Neuron (in vitro differentiated cells): ENCODE data around the gene SLC6A1.

Experiments
- H2AFZ ChIP-seq: one replicate; pipeline ENCODE4 v1.6.1; 2013; ENCODE audit warnings: low read depth, mild to moderate bottlenecking, inconsistent platforms, low read length, moderate library complexity
- H3K27me3 ChIP-seq: one replicate; pipeline ENCODE4 v1.6.1; 2013; ENCODE audit warnings: low read length; ENCODE audit not compliant: insufficient read depth
- H3K36me3 ChIP-seq: one replicate; pipeline ENCODE4 v1.6.1; 2013; ENCODE audit warnings: low read length; ENCODE audit not compliant: insufficient read depth
- H3K4me1 ChIP-seq: one replicate; pipeline ENCODE4 v1.6.1; 2013; ENCODE audit warnings: low read length; ENCODE audit not compliant: insufficient read depth
- H3K4me3 ChIP-seq: 2 replicates; pipeline ENCODE4 v1.5.1; 2013; ENCODE audit warnings: mild to moderate bottlenecking, low read length, moderate library complexity
- H3K9me3 ChIP-seq: one replicate; pipeline ENCODE4 v1.6.1; 2013; ENCODE audit warnings: low read length

Gene SLC6A1

DNA sequence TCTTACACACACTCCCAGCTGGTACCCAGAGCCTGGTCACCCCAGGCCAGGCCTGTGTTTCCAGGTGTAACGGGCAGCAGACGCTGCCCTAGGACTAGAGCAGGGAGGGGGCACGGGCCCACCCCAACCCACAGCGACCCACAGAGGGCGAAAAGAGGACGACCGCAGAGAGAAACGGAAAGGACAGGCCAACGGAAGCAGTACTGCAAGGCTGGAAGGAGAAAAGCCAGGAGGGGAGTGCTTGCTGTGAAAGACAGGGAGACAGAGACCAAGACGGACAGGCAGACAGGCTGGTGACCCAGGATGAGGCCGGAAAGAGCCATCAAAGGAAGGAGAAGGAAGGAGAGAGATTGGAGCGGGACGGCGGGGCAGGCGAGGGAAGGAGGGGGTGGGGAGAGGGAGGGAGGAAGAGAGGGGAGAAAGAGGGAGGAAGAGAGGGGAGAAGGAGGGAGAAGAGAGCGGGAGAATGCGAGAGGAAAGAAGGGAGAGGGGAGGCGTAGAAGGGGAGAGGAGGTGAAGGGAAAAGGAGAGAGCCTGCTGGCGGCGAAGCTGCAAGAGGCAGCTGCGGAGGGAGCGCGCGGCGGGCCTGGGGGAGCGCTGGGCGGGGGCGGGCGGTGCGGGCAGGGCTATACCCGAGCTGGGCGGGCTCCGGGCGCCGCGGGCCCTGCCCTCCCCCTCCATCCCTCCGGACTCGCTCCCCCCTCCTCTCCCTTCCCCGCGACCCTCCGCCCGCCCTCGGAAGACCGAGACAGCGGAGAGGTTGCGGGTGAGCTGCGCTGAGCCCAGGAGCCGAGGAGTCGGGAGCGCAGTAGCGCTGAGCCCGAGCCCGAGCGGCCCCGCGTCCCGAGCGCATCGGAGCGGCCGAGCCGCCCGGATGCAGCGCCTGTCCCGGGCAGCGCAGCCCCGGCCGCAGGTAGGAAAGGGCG, at the start of gene SLC6A1:
TSS of gene SLC6A1 (plus strand) at position 732 of the 926 bp plus-strand sequence. CDS start 24,464 bp downstream, outside the sequence.
- H3K9me3 ChIP-seq, result no peaks in the 10 kb centered on the region
- H3K36me3 ChIP-seq, result no peaks in the 10 kb centered on the region
- no peaks in the 10 kb centered on the region for H3K4me1 ChIP-seq
- no peak within 1 kb of the TSS for H3K4me3 ChIP-seq
- peaks cover 64% of the 10 kb centered on the region for H3K27me3 ChIP-seq
- no peak within 1 kb of the TSS for H2AFZ ChIP-seq

DNA sequence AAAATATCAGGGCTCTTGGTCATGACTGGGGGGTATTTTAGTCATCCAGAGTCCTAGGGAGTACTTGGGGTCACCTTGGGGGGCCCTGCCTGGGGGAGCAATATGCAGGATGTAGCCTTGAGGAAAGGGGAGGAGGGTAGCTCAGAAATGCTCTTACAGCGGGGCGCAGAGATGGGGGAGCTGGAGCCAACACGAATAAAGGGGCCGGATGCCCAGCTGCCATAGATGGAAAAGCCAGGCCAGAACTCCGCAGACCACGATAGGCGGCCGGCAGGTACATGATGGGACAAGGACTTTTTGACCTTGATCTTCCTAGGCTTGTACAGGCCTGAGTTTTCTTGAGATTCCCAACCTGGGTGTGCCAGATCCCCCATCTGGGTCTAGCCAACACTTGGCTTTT, 47.7 kb upstream of the SLC6A1 start:
- Histone ChIP-seq H3K9me3 (no peaks in the 10 kb centered on the region), H3K4me1 (no peaks in the 10 kb centered on the region), H3K27me3 (no peaks in the 10 kb centered on the region), H3K36me3 (no peaks in the 10 kb centered on the region), H3K4me3 (no peak overlapping the region), H2AFZ (no peak overlapping the region)

DNA sequence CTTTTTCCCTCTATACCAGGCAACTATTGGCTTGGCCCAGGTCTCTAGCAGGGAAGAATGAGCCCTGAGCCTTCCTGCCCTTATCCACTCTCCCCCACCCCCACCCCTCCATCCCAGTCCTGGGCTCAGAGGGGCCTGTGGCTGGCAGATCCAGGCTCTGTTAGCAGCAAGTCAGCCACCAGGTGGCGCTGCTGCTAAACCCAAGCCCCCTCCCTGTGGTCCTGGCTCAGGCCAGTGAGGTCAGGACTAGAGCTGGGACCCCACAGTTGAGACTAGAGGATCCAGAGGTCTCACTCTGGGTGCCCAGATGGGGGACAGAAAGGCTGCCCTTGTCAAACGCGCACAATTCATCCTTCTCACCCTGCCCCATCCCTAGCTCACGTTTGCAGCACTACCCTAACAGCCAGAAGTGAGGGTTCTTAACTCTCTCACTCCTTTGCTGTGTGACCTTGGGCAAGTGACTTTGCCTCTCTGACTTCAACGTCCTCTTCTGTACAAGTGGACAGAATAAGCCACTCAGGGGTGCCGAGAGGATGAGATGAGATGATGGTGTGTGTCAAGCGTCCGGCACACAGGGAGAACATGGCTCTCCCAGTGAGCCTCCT, 46.8 kb upstream of the SLC6A1 start:
- no peaks in the 10 kb centered on the region for H3K36me3 ChIP-seq
- H3K4me1 ChIP-seq, result no peaks in the 10 kb centered on the region
- H2AFZ ChIP-seq, result no peak overlapping the region
- no peaks in the 10 kb centered on the region for H3K9me3 ChIP-seq
- H3K27me3 ChIP-seq, result no peaks in the 10 kb centered on the region
- H3K4me3 ChIP-seq, result no peak overlapping the region

DNA sequence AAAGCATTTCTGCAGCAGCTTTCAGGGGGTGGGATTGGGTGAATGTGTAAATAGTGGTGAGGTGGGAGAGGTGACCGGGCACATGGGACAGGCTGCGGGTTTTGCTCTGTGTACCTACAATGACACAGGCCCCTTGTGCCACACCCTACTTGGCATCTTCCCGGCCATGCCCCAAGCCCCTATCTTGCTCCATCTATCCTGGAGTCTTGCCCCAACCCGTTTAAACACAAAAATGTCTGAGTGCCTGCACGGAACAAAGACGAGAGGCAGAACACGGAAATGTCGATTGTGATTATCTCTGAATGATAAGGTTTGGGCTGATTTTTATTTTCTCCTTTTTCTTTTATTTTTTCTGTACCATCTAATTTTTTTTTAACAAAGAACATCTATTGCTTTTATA, 46.0 kb upstream of the SLC6A1 start:
- Histone ChIP-seq H2AFZ (no peak overlapping the region), H3K27me3 (no peaks in the 10 kb centered on the region), H3K4me3 (no peak overlapping the region), H3K9me3 (no peaks in the 10 kb centered on the region), H3K36me3 (no peaks in the 10 kb centered on the region), H3K4me1 (no peaks in the 10 kb centered on the region)

DNA sequence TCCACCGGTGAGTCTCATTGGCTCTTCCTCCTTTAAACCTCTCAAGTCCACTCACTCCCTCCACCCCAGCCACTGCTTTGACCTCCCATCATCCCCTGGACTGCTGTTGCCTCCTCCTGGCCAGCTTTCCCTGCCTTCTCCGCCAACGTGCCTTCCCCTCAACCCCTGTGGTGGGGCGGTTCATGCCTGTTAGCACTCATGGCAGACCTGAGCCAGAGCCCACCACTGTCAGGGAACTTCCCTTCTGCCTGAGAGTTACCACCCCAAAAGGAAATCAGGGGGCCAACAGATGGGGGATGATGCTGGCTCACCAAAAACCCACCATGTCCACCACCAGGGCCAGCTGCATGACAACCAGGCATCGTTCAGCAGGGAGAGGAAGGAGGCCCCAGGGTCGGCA, 44.2 kb upstream of the SLC6A1 start:
- Histone ChIP-seq H3K27me3 (no peaks in the 10 kb centered on the region), H2AFZ (no peak overlapping the region), H3K36me3 (no peaks in the 10 kb centered on the region), H3K4me3 (no peak overlapping the region), H3K4me1 (no peaks in the 10 kb centered on the region), H3K9me3 (no peaks in the 10 kb centered on the region)

DNA sequence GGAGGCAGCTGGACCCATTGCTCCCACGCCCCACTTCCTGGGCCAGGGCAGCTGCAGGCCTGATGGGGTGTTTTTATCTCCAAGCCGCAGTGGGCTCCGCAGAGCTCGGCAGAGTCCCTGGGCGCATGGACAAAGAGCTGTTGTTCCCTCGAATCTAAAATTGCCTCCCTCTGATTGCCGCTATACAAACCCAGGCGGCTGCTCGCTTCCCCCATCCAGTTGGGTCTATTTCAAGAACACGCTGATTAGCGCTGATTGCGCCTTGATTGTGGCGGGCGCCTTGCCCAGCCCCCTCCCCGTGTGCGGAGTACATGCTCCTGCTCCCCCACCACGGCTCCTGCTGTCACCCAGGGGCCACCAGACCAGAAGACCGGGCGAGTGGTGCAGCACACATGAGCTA, 43.4 kb upstream of the SLC6A1 start:
- peaks cover 3% of the 10 kb centered on the region for H3K27me3 ChIP-seq

DNA sequence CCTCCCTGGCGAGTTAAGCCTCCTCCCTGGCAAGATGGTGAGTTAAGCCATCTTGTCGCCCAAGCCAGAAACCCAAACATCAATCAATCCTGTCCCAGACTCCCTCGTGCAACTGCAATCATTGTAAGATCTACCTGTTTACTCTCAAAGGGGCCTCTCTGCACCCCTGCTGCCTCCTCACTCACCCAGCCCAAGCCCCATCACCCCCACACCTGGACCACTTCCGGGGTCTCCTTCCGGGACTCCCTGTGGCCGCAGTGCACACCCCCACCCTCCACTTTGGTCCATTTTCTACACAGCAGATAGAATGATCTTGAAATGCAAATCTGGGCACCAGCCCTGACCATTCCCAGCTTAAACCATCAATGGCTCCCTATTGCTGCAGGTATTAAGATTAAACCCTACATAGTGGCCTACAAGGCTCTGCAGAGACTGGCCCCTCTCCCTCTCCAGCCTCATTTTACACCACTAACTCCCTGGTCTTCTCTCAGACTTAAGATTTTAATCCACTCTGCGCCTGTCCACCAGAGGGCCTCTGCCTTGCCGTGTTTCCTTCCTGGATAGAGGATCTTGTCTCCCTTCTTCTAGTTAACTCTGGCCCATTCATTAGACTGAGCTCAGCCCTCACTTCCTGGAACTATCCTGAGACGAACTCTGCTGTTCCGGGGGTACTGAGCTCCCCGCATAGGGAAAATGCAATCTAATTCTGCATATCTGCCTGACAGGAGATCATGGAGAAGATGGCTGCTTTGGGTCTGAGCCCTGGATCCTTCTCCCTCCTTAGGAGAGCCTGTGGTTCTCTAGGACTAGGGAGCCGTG, 41.9 kb upstream of the SLC6A1 start:
- peaks cover 5% of the 10 kb centered on the region for H3K27me3 ChIP-seq
- no peak overlapping the region for H2AFZ ChIP-seq
- H3K4me1 ChIP-seq, result no peaks in the 10 kb centered on the region
- H3K36me3 ChIP-seq, result no peaks in the 10 kb centered on the region
- no peaks in the 10 kb centered on the region for H3K9me3 ChIP-seq
- no peak overlapping the region for H3K4me3 ChIP-seq

More for the DNA sequence above, 43.4 kb upstream of the SLC6A1 start:
- H3K9me3 ChIP-seq, result no peaks in the 10 kb centered on the region
- H3K36me3 ChIP-seq, result no peaks in the 10 kb centered on the region
- no peak overlapping the region for H3K4me3 ChIP-seq
- H3K4me1 ChIP-seq, result no peaks in the 10 kb centered on the region
- no peak overlapping the region for H2AFZ ChIP-seq

DNA sequence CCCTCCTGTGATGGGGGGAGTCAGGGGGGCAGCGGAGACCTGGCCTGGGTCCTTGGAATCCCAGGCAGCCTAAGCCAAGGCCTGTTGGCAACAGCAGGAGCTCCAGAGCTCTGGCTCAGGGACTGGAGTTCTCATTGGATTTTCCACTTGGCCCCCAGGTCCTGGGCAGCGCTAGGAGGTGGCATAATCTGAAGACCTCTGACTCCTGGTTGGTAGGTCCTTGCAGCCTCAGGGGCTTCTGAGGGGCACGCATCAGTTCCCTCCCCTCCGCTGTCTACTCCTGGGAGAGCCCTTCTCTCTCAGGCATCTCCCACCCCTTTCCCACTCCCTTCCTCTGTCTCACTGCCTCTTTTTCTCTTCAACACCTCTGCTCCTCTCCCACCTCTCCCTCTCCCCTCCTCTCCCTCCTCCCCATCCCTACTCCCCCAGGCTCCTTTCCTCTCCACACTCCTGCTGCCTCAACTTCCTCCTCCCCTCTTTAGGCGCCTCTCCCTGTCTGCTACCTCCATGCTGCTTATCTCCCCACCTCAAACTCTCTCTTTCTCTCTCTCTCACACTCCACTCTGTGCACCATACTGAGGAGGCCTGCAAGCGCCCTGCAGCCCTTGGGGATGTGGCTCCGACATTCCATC, 41.1 kb upstream of the SLC6A1 start:
- H2AFZ ChIP-seq, result no peak overlapping the region
- no peaks in the 10 kb centered on the region for H3K9me3 ChIP-seq
- peaks cover 9% of the 10 kb centered on the region for H3K27me3 ChIP-seq
- no peaks in the 10 kb centered on the region for H3K36me3 ChIP-seq
- no peaks in the 10 kb centered on the region for H3K4me1 ChIP-seq
- H3K4me3 ChIP-seq, result no peak overlapping the region

DNA sequence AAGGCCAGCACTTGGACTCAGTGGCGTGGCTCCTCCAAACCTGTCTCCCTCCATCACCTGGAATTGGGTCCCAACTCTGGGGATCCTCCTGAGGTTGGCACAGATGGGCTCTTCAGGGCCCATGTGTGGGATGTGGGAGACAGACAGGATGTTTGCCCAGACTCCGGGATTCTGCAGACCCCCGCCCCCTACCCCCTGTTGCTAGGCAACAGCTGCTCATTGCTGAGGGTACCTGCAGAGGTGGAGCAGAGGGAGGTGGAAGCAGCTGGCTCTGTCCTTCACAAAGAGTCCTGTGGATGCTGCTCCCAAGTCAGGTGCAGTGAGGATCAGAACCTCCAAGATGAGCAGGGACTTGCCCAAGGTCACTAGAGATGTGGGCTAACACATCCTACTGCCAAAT, 40.0 kb upstream of the SLC6A1 start:
- Histone ChIP-seq H3K4me1 (no peaks in the 10 kb centered on the region), H3K4me3 (no peak overlapping the region), H2AFZ (no peak overlapping the region), H3K9me3 (no peaks in the 10 kb centered on the region), H3K27me3 (peaks cover 12% of the 10 kb centered on the region), H3K36me3 (no peaks in the 10 kb centered on the region)

DNA sequence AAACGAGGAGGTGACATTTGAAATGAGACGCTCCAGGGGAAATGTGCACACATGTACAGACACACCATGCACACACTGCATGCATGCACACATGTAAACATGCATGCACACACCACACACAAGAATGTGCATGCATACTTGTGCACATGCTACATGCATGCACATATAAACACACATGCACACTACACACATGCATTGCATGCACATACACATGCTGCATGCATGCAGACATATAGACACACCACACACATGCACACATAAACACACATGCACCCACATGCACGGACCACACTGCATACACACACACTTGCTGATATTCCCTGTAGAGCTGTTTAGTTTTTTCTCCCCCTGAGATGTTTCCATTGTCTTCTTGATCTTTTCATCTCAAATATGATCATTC, 37.8 kb upstream of the SLC6A1 start:
- Histone ChIP-seq H3K27me3 (peaks cover 18% of the 10 kb centered on the region), H3K4me1 (no peaks in the 10 kb centered on the region), H3K4me3 (no peak overlapping the region), H2AFZ (no peak overlapping the region), H3K36me3 (no peaks in the 10 kb centered on the region), H3K9me3 (no peaks in the 10 kb centered on the region)

DNA sequence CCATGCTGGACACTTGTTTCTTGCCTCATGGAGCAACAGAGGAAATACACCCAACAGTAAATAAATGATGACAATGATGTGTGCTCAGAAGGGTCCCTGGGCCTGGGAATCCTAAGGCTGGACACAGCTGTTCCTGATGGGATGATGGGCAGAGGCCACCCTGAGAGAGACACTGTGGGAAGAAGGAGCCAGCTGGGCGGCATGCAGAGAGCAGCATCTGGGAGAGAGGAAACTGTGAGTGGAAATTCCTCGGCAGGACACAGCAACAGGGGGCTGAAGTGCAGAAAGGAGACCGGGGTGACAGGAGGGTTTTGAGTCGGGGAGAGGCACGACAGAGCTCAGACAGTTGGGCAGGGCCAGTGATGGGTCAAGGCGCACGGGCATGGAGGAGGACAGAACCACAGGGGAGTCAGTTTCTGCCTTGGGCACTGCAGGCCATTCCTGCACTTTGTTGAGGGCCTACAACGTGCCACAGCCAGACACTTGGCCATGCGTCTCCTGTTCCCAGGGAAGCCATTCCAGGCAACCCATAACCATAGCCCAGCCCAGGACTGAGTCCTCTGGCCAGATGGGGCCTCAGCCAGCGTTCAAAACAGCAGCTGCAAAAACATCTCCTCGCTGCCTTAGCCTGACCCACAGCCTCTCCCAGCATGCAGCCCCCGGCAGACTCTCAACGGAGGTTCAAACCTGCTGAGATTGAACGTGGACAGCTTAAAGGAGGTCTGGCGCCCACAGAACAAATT, 36.7 kb upstream of the SLC6A1 start:
- H3K4me1 ChIP-seq, result no peaks in the 10 kb centered on the region
- no peaks in the 10 kb centered on the region for H3K9me3 ChIP-seq
- H2AFZ ChIP-seq, result no peak overlapping the region
- H3K36me3 ChIP-seq, result no peaks in the 10 kb centered on the region
- peaks cover 18% of the 10 kb centered on the region for H3K27me3 ChIP-seq
- H3K4me3 ChIP-seq, result no peak overlapping the region

DNA sequence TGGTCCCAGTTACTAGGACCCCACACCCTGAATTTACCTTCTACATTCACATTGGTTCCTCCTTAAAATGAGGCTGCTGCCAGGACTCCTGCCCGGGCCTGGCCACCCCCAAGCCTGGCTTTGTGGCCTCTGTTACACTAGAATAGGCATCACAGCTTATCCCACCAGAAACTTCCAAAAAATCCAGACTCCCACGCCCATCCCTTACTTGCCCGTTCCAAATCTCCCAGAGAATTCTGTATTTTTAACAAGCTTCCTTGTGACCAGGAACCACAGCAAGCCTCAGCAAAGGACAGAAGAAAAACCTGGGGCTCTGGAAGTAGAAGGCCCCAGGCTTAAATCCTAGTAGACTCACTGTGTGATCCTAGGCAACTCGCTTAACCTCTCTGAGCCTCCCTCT, 36.0 kb upstream of the SLC6A1 start:
- H3K4me1 ChIP-seq, result no peaks in the 10 kb centered on the region
- H3K36me3 ChIP-seq, result no peaks in the 10 kb centered on the region
- H3K27me3 ChIP-seq, result peaks cover 18% of the 10 kb centered on the region
- no peaks in the 10 kb centered on the region for H3K9me3 ChIP-seq
- no peak overlapping the region for H2AFZ ChIP-seq
- H3K4me3 ChIP-seq, result no peak overlapping the region
